ENCODE measurements around the gene CDHR5. TPM values are rescaled to one million over a fixed set of nuclear protein-coding genes. Genes with fewer than 3 reads are reported as not detected.
A peak's percentile ranks its signal among the peaks of the same experiment; 100 is the strongest.

Gene CDHR5
- total and polyA plus RNA-seq, 2 donors (not counting 1 experiment from before 2014, with no cell fraction given): not detected

DNA sequence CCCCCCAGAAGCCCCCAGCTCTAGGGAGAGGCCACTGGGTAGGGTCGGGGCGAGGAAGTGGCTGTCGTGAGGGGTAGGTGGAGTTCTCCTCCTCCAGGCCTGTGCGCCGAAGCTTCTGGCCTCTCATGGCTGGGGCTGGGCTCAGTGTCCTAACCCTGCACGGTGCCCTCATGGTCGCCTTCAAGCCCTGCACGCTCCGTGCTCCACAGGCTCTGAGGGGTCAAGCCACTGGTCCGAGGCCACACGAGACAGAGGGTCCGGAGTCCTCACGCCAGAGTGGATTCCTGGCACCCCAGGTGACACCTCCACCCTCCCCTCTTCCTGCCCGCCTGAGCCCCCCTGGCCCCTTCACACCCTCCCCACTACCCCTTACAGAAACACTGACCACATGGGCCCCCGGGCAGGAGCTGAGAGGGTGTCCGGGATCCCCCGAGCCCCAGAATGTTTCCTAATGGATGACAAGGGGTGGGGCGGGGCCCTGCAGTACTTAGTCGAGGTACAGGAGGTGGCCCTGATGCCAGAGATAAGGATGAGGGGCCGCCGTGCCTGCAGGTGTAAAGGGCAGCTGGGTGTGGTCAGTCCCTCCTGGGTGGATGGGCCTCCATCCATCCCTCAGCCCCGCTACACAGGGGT, 997 bp upstream of the CDHR5 start:
- no peak for TF ChIP-seq EZH2 (IDR thresholded peaks at IDR 0.05; ENCODE audit: low read length, missing control alignments)
- TF ChIP-seq, protein P1, sequence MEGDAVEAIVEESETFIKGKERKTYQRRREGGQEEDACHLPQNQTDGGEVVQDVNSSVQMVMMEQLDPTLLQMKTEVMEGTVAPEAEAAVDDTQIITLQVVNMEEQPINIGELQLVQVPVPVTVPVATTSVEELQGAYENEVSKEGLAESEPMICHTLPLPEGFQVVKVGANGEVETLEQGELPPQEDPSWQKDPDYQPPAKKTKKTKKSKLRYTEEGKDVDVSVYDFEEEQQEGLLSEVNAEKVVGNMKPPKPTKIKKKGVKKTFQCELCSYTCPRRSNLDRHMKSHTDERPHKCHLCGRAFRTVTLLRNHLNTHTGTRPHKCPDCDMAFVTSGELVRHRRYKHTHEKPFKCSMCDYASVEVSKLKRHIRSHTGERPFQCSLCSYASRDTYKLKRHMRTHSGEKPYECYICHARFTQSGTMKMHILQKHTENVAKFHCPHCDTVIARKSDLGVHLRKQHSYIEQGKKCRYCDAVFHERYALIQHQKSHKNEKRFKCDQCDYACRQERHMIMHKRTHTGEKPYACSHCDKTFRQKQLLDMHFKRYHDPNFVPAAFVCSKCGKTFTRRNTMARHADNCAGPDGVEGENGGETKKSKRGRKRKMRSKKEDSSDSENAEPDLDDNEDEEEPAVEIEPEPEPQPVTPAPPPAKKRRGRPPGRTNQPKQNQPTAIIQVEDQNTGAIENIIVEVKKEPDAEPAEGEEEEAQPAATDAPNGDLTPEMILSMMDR (conservative IDR thresholded peaks at IDR 0.05 in 1 of 2, IDR thresholded peaks at IDR 0.05 in 1 of 2; ENCODE audit: low read depth in 1 of 2, low read length in 2 of 2): no peak
- Histone ChIP-seq H4K20me1 (ENCODE audit: control insufficient read depth, extremely low read depth, insufficient read depth, low read length) (no peaks in the 10 kb centered on the region), H3K4me3 (replicated peaks in 1 of 4; ENCODE audit: control extremely low read depth in 1 of 4, insufficient read depth in 1 of 4, low read depth in 3 of 4, low read length in 4 of 4) (no peak overlapping the region), H3K4me2 (ENCODE audit: extremely low read depth, insufficient read depth, low read length) (no peak overlapping the region), H3K27ac (ENCODE audit: insufficient read depth, low read length) (no peak overlapping the region), H3K79me2 (ENCODE audit: control insufficient read depth, insufficient read depth, low read length) (no peaks in the 10 kb centered on the region), H3K9me3 (ENCODE audit: control insufficient read depth, insufficient read depth, low read depth, low read length) (no peaks in the 10 kb centered on the region), H3K36me3 (ENCODE audit: control insufficient read depth, insufficient read depth, low read length) (no peaks in the 10 kb centered on the region), H3K9ac (ENCODE audit: insufficient read depth, low read length) (no peak overlapping the region), H2AFZ (ENCODE audit: low read length) (no peak overlapping the region), H3K27me3 (ENCODE audit: control insufficient read depth, insufficient read depth, low read length) (no peaks in the 10 kb centered on the region), H3K4me1 (ENCODE audit: control insufficient read depth, extremely low read depth, insufficient read depth, low read length) (peaks cover 2% of the 10 kb centered on the region)
- no peak for DNase-seq (ENCODE audit: low read depth in 2 of 2)

DNA sequence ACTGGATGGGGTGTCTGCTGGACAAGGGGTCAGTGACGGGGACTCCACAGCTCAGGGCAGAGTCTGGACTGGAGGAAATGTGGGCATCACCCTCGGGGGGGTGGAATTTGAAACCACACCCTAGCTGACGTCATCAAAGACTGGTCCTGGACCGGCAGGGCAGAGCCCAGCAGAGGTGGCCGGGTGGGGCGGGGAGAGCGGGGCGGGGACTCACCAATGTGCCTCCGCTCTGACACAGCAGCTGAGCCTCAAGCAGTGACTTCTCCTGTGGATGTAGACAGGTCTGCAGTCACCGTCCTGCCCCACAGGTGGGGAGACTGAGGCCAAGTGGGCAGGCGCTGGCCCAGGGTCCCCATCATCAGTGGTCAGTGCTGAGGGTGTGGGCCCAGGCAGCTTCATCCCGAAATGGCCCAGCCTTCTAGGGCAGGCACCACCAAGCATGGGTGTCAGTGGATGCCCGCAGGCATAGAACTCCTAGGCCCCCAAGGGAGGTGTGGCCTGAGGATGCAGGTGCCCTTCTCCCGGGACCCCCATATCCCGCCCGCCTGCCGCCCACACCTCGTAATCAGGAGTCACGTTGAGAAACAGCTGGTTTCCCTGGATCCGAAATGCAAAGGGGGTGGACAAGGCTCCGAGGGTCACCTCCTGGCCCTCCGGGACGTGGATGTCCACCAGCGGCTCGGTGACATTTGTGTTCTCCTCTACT, 603 bp downstream of the CDHR5 start:
- no peaks in the 10 kb centered on the region for H4K20me1 ChIP-seq (ENCODE audit: control insufficient read depth, extremely low read depth, insufficient read depth, low read length)
- peaks cover 2% of the 10 kb centered on the region for H3K4me1 ChIP-seq (ENCODE audit: control insufficient read depth, extremely low read depth, insufficient read depth, low read length)
- DNase-seq (ENCODE audit: low read depth in 2 of 2): peak in 1 of 2 donors; percentile 28
- H3K27me3 ChIP-seq (ENCODE audit: control insufficient read depth, insufficient read depth, low read length): no peaks in the 10 kb centered on the region
- no peaks in the 10 kb centered on the region for H3K36me3 ChIP-seq (ENCODE audit: control insufficient read depth, insufficient read depth, low read length)
- H3K27ac ChIP-seq (ENCODE audit: insufficient read depth, low read length): no peak overlapping the region
- TF ChIP-seq, protein P1 (conservative IDR thresholded peaks at IDR 0.05 in 1 of 2, IDR thresholded peaks at IDR 0.05 in 1 of 2; ENCODE audit: low read depth in 1 of 2, low read length in 2 of 2): no peak
- no peak for TF ChIP-seq EZH2 (IDR thresholded peaks at IDR 0.05; ENCODE audit: low read length, missing control alignments)
- no peak overlapping the region for H3K9ac ChIP-seq (ENCODE audit: insufficient read depth, low read length)
- H3K9me3 ChIP-seq (ENCODE audit: control insufficient read depth, insufficient read depth, low read depth, low read length): no peaks in the 10 kb centered on the region
- no peak overlapping the region for H2AFZ ChIP-seq (ENCODE audit: low read length)
- no peak overlapping the region for H3K4me2 ChIP-seq (ENCODE audit: extremely low read depth, insufficient read depth, low read length)
- H3K79me2 ChIP-seq (ENCODE audit: control insufficient read depth, insufficient read depth, low read length): no peaks in the 10 kb centered on the region
- no peak overlapping the region for H3K4me3 ChIP-seq (replicated peaks in 1 of 4; ENCODE audit: control extremely low read depth in 1 of 4, insufficient read depth in 1 of 4, low read depth in 3 of 4, low read length in 4 of 4)

DNA sequence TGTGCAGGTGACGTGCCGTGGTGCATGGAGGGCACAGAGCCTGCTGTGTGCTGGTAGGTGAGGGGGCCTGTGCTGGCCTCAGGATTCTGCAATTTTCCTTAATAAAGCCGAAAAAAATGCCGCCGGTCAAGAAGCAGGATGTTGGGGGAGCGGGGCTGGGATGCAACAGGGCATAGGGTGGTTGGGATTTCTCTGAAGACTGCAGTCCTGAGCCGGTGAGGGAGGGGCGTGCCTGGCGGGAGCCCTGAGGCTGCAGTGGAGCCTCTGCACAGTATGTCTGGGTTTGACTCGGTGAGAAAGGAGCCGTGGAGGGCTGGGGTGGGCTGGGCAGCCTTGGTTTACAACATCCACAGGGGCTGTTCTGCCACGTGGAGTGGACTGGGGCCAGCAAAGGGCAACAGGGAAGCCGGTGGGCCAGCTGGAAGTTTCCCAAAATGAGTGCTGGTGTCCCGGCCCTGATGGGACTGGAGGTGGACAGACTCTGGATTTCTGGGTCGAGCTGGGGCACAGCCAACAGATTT, 1.3 kb downstream of the CDHR5 start:
- TF ChIP-seq, protein P1 (conservative IDR thresholded peaks at IDR 0.05 in 1 of 2, IDR thresholded peaks at IDR 0.05 in 1 of 2; ENCODE audit: low read depth in 1 of 2, low read length in 2 of 2): no peak
- no peak for TF ChIP-seq EZH2 (IDR thresholded peaks at IDR 0.05; ENCODE audit: low read length, missing control alignments)
- Histone ChIP-seq H3K27me3 (ENCODE audit: control insufficient read depth, insufficient read depth, low read length) (no peaks in the 10 kb centered on the region), H3K9ac (ENCODE audit: insufficient read depth, low read length) (no peak overlapping the region), H2AFZ (ENCODE audit: low read length) (no peak overlapping the region), H3K9me3 (ENCODE audit: control insufficient read depth, insufficient read depth, low read depth, low read length) (no peaks in the 10 kb centered on the region), H4K20me1 (ENCODE audit: control insufficient read depth, extremely low read depth, insufficient read depth, low read length) (no peaks in the 10 kb centered on the region), H3K27ac (ENCODE audit: insufficient read depth, low read length) (no peak overlapping the region), H3K79me2 (ENCODE audit: control insufficient read depth, insufficient read depth, low read length) (no peaks in the 10 kb centered on the region), H3K4me2 (ENCODE audit: extremely low read depth, insufficient read depth, low read length) (no peak overlapping the region), H3K4me1 (ENCODE audit: control insufficient read depth, extremely low read depth, insufficient read depth, low read length) (peaks cover 2% of the 10 kb centered on the region), H3K4me3 (replicated peaks in 1 of 4; ENCODE audit: control extremely low read depth in 1 of 4, insufficient read depth in 1 of 4, low read depth in 3 of 4, low read length in 4 of 4) (no peak overlapping the region), H3K36me3 (ENCODE audit: control insufficient read depth, insufficient read depth, low read length) (no peaks in the 10 kb centered on the region)
- DNase-seq (ENCODE audit: low read depth in 2 of 2): no peak

Data from fibroblast of lung (primary cell).